Omental fat pad (tissue), 4 donors: ENCODE measurements around the gene HADHB. TPM values are rescaled to one million over a fixed set of nuclear protein-coding genes. Genes with fewer than 3 reads are reported as not detected.

ENCODE experiments used
- ATAC-seq: fragments of 150-250 bp; one replicate; pipeline ENCODE4 v1.9.1; 2016; ENCODE audit warnings: mild to moderate bottlenecking, moderate library complexity; ENCODE audit not compliant: low FRiP score
- DNase-seq: peaks from one replicate; pipeline ENCODE4 v3.0.0-alpha.2; 2019; ENCODE audit warnings: low spot score
- CTCF ChIP-seq, 3 donors: fragments of 450-650 bp; IDR thresholded peaks; one replicate each; pipeline ENCODE4 v1.5.1; 2016 to 2017; ENCODE audit warnings: antibody characterized with exemption in 3 of 3, mild to moderate bottlenecking in 3 of 3, moderate library complexity in 2 of 3
- total RNA-seq, 4 donors: library from RNA; depleted of rRNA; stranded (reverse); fragments of >200 nt; gene quantifications; one replicate each; pipeline ENCODE4 v1.1.0, GENCODE V29; 2016

HADHB gene
- total RNA-seq, 4 donors from 2014 or later, result 130 to 213 (median 167) TPM

DNA sequence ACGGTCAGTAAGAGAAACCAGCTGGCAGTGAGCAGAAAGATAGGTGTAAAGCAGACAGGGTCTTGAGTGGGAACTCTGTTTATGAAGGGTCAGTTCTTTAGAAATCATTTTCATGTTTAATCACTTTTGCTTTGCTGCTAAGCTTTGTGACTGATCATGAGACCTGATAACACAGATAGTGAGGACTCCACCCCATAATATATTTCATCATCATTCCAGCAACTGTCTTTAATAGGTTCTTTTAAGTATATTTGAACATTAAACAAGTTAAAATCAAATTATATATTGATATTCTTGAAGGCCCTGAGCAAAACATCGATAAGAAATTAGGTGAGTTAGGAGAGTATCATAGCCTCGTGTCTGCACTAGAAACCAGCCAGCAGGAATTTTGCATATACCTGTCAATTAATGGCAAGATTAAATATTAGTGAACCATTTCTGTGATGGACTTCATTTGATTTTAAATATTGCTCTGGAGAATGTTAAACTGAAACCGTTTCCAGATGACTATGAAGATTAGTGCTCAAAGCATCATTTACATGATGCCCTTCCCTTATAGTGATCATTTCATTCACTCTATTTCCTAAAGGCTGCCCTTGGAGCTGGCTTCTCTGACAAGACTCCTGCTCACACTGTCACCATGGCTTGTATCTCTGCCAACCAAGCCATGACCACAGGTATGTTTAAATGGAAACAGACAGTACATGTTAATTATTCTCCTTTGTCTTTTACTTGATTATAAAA is 31.9 kb downstream of the HADHB start:
- DNase-seq, result no peak
- no peak for ATAC-seq
- no peak for TF ChIP-seq CTCF (IDR thresholded peaks at IDR 0.05)

GRCh38 chr2:26279886-26280285 is 35.1 kb downstream of the HADHB start:
- TF ChIP-seq CTCF (IDR thresholded peaks at IDR 0.05), result no peak
- no peak for ATAC-seq
- DNase-seq, result no peak

- ATAC-seq (no peak), DNase-seq (no peak)
- TF ChIP-seq CTCF (IDR thresholded peaks at IDR 0.05), result no peak
Measured at GRCh38 chr2:26281226-26281625, 36.5 kb downstream of the HADHB start.

DNA sequence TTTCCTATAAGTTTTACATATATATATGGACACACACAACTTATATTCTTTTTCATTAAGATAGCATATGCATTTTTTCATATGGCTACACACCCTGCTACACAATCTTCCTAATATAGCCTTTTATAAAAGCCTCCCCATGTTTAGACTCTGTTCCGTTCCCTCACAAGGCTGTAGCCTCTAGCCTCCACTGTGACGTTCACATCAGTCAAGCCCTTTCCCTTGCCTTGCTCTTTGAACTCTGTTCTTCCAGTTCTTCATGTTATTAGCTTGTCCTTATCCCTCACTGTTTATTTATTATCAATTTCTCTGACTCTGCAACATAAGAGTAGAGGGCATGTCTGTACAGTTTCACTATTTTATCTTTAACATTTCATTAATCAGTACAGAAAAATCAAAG is 38.9 kb downstream of the HADHB start:
- no peak for DNase-seq
- no peak for TF ChIP-seq CTCF (IDR thresholded peaks at IDR 0.05)

DNA sequence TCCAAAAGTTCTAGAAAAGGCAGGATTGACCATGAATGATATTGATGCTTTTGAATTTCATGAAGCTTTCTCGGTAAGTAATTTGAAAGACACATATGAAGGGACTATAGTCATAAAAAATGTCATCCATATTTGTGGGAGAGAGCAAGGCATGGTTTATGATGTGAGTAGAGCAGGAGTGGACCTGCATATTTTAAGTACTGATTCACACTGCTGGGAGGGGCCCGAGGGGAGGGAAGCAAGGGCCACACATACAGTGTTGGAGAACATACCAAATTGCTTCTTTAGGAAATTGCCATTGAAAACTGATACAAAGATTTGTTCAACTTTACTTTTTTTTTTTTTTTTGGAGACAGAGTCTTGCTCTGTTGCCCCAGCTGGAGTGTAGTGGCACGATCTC is 39.4 kb downstream of the HADHB start:
- TF ChIP-seq CTCF (IDR thresholded peaks at IDR 0.05), result no peak
- ATAC-seq, result no peak
- DNase-seq, result no peak

More for the DNA sequence above, 38.9 kb downstream of the HADHB start:
- ATAC-seq, result no peak

DNA sequence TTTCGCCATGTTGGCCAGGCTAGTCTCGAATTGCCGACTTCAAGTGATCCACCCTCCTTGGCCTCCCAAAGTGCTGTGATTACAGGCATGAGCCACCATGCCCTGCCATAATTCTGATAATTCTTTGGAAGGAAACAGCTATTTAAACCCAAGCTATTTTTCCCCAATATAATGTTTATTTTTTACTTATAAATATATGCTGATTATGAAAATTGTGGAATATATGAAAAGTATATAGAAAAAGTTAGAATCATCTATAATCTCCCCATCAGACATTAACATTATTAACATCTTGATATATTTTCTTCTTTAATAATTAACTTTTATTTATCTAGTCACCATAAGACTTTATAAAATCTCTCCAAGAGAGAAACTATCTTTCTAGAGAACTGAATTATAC is 41.2 kb downstream of the HADHB start:
- TF ChIP-seq CTCF (IDR thresholded peaks at IDR 0.05), result no peak
- DNase-seq (no peak), ATAC-seq (no peak)

DNA sequence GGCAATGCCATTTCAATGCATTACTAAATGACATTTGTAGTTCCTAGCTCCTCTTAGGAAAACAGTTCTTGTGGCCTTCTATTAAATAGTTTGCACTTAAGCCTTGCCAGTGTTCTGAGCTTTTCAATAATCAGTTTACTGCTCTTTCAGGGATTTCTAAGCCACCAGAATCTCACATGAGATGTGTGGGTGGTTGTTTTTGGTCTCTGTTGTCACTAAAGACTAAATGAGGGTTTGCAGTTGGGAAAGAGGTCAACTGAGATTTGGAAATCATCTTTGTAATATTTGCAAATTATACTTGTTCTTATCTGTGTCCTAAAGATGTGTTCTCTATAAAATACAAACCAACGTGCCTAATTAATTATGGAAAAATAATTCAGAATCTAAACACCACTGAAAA is 45.3 kb downstream of the HADHB start:
- DNase-seq, result no peak
- no peak for TF ChIP-seq CTCF (IDR thresholded peaks at IDR 0.05)
- ATAC-seq, result no peak
